ENCODE data around the gene CFC1.
"Not testable (repeated sequence)": the region's sequence is repeated elsewhere in the genome, so short reads cannot be mapped to it uniquely, and the experiment has no call there.

Gene CFC1

DNA sequence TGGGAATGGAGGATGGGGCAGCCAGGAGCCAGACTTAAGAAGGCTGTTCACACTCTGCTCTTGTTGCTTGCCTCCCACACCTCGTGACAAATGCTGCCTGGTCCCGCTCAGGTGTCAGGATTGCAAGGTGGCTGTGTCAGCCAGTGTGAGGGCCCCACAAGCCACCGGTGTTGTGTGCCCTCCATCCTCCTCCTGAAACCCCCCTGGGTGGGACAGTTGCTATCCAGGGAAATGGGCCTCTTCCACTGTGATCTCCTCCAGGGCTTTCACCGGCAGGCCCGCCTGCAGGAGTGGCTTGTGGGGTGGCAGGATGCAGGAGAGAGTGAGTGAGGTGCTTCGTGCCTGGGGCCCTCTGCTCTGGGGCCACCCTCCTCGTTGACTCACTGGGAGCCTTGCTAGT is 16.4 kb downstream of the CFC1 start:
- not testable (repeated sequence) for DNase-seq

- DNase-seq, result not testable (repeated sequence)
Measured at GRCh38 chr2:130581491-130581890, 17.9 kb downstream of the CFC1 start.

DNA sequence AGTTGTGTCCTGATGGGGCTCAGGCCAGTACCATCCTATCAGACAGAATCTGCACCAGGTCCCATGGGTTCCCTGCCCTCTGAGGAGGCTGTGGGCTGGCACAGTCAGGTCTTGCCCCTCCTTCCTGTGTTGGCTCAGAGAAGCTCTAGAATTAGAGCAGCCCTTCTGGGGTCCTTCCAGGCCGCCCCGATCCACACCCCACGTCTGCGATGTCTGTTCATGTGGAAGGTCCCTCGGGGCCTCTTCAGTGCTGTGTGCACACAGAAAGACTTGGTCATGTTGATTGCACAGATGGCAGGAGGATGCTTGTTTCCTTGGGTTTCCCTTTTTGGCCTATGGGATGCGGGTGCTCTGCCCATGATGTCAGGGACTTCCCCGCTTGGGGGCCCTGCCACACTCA is 20.3 kb downstream of the CFC1 start:
- DNase-seq, result not testable (repeated sequence)

DNA sequence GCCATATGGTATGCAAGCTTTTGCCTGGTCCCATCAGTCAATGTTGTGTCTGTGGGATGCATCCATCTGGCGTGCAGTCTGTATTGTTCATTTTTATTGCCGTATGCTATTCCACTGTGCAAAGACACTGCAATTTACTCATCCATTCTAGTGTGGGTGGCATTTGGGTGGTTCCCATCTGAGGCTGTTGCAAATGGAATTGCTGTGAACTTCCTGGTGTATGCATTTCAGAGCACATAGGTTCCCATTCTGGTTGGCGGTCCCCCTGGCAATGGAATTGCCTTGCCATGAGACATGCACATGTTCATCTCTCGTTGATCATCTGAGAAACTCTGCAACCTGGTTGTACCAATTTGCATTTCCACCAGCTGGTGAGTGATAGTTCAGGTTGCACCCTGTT is 21.8 kb downstream of the CFC1 start:
- DNase-seq, result not testable (repeated sequence)

DNA sequence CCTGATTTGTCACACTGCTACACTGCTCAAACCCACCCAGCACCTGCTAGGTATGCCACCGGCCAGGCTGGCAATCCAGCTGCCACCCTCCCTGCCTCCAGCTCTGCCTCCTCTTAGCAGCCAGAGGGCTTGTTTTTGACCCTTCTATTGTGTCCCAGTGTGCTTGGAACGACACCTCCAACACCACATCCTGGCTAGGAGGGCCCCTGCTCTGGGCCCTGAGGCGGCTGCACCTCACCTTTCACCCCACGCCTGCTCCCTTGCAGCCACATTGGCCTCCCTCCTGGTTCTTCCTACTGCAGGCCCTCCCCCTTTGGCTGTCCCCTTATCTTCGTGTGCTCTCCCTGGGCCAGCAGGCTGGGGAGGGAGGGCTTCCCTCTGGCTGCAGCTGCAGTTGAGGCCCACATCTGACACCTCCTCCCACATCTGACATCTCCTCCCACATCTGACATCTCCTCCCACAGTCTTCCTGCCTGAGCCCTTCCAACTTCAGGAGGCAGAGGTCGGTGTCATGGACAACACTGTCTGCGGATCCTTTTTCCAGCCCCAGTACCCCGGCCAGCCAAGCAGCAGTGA is 23.1 kb downstream of the CFC1 start:
- DNase-seq, result not testable (repeated sequence)

DNA sequence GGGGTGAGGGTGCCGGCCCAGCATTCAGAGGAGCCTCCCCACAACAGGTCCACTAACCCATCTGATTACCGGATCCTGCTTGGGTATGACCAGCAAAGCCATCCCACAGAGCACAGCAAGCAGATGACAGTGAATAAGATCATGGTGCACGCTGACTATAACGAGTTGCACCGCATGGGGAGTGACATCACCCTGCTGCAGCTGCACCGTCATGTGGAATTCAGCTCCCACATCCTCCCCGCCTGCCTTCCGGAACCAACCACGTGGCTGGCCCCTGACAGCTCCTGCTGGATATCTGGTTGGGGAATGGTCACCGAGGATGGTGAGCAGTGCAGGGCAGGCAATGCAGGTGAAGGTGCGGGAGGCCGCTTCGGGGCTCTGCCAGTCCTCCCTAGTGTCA is 25.1 kb downstream of the CFC1 start:
- not testable (repeated sequence) for DNase-seq

GRCh38 chr2:130571929-130572328 is 27.4 kb downstream of the CFC1 start:
- DNase-seq, result not testable (repeated sequence)

GRCh38 chr2:130566165-130566564 is 33.2 kb downstream of the CFC1 start:
- not testable (repeated sequence) for DNase-seq

DNA sequence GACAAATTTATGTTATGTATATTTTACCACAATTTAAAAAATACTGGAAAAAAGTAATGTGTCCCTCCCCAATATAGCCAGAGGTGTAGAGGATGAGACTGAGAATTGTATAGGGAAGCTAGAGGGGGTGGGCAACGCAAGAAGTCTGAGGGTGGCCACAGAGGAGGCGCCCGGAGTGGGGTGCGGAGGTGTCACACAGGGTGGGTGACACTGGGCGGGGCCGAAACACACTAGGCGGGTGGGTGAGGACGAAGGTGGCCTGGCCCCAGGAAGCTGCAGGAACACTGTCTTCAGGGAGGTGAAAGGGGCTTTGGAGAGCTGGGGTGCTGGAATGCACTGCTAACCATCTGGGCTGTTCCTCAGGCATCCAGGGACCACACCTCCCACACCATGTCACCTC is 42.9 kb downstream of the CFC1 start:
- DNase-seq, result not testable (repeated sequence)

DNA sequence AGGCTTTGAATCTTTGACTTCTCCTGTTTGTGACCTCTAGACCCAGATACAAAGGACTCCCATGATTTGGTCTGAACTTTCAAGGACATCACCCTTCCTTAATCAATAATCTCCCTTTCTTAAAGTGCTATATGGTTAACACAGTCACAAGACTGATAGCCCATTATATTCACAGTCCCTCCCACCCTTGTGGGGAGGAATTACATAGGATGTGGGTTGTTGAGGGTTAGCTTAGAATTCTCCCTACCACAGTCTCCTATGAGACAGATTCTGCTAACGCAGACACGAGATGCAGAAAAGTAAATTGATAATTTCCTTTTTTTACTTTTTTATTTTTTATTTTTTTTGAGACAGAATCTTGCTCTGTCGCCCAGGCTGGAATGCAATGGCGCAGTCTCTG is 45.2 kb downstream of the CFC1 start:
- not testable (repeated sequence) for DNase-seq

DNA sequence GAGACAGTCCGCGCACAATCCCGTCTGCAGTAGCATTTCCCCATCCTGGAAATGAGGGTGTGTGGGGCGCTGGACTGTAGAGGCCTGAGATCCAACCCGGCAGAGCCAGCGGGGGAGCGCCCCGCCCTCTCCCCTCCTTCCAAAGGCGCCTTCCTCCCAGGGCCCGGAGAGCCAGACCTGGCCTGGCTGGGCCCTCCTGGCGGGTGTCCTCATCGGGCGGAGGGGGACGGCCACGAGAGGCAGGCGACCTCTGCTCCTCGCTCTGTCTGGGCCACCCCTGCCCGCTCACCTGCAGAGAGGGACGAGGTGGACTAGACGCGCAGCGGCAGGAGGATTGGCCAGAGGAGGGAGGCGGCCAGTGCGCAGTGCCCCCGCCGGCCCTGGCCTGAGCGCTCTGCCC is 49.9 kb downstream of the CFC1 start:
- not testable (repeated sequence) for DNase-seq

- DNase-seq, result not testable (repeated sequence)
Measured at GRCh38 chr2:130548418-130548817, 51.0 kb downstream of the CFC1 start.

DNA sequence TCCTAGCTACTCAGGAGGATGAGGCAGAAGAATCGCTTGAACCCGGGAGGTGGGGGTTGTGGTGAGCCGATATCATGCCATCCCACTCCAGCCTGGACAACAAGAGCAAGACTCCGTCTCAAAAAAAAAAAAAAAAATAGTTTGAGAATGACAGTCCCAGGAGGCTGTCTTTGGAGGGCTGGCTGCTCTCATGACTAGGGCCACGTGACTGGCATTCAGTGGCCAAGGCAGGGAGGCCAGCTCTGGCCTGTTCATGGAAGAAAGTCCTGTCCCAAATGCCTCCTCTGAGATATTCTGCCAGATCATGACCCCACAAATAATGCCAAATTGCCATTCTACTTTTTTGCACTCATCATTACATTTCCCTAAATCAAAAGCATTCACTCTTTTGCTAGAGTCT is 54.4 kb downstream of the CFC1 start:
- DNase-seq, result not testable (repeated sequence)

- not testable (repeated sequence) for DNase-seq
Measured at GRCh38 chr2:130543785-130544528, 55.4 kb downstream of the CFC1 start.

GRCh38 chr2:130542789-130543188 is 56.6 kb downstream of the CFC1 start:
- not testable (repeated sequence) for DNase-seq
